ENCODE measurements around the gene HK1. TPM values are rescaled to one million over a fixed set of nuclear protein-coding genes. Genes with fewer than 3 reads are reported as not detected.
A peak's percentile ranks its signal among the peaks of the same experiment; 100 is the strongest.

The HK1 gene
- total RNA-seq, 1 donor from 2014 or later, result 65.6 TPM

- H3K36me3 Mint-ChIP-seq, result peaks cover 32% of the 10 kb centered on the region
Observed at GRCh38 chr10:69367469-69367868, 89.2 kb downstream of the HK1 start.

GRCh38 chr10:69372126-69372980 lies 94.1 kb downstream of the HK1 start:
- Mint-ChIP-seq H3K36me3 (peaks cover 38% of the 10 kb centered on the region), H3K9me3 (no peaks in the 10 kb centered on the region), H3K4me3 (no peak overlapping the region), H3K4me1 (peaks cover 7% of the 10 kb centered on the region), H3K27me3 (ENCODE audit: low read depth) (no peaks in the 10 kb centered on the region), H3K27ac (no peak overlapping the region)
- TF ChIP-seq CTCF (IDR thresholded peaks at IDR 0.05; ENCODE audit: unreplicated experiment), result no peak
- DNase-seq (ENCODE audit: low spot score in 2 of 2, unreplicated experiment in 2 of 2), result no peak

More at GRCh38 chr10:69367469-69367868, 89.2 kb downstream of the HK1 start:
- H3K27ac Mint-ChIP-seq, result no peak overlapping the region
- H3K4me1 Mint-ChIP-seq, result peaks cover 16% of the 10 kb centered on the region
- no peaks in the 10 kb centered on the region for H3K27me3 Mint-ChIP-seq (ENCODE audit: low read depth)
- no peaks in the 10 kb centered on the region for H3K9me3 Mint-ChIP-seq
- no peak overlapping the region for H3K4me3 Mint-ChIP-seq
- TF ChIP-seq CTCF (IDR thresholded peaks at IDR 0.05; ENCODE audit: unreplicated experiment), result no peak
- no peak for DNase-seq (ENCODE audit: low spot score in 2 of 2, unreplicated experiment in 2 of 2)

GRCh38 chr10:69374242-69374641 lies 95.9 kb downstream of the HK1 start:
- peaks cover 7% of the 10 kb centered on the region for H3K4me1 Mint-ChIP-seq
- peaks cover 42% of the 10 kb centered on the region for H3K36me3 Mint-ChIP-seq
- DNase-seq (ENCODE audit: low spot score in 2 of 2, unreplicated experiment in 2 of 2), result no peak
- H3K27ac Mint-ChIP-seq, result no peak overlapping the region
- no peak for TF ChIP-seq CTCF (IDR thresholded peaks at IDR 0.05; ENCODE audit: unreplicated experiment)
- H3K4me3 Mint-ChIP-seq, result no peak overlapping the region
- no peaks in the 10 kb centered on the region for H3K27me3 Mint-ChIP-seq (ENCODE audit: low read depth)
- H3K9me3 Mint-ChIP-seq, result no peaks in the 10 kb centered on the region

GRCh38 chr10:69374931-69375306 lies 96.6 kb downstream of the HK1 start:
- no peak for TF ChIP-seq CTCF (IDR thresholded peaks at IDR 0.05; ENCODE audit: unreplicated experiment)
- H3K27me3 Mint-ChIP-seq (ENCODE audit: low read depth), result no peaks in the 10 kb centered on the region
- no peak overlapping the region for H3K27ac Mint-ChIP-seq
- H3K36me3 Mint-ChIP-seq, result peaks cover 37% of the 10 kb centered on the region
- no peak overlapping the region for H3K4me3 Mint-ChIP-seq
- peaks cover 7% of the 10 kb centered on the region for H3K4me1 Mint-ChIP-seq
- DNase-seq (ENCODE audit: low spot score in 2 of 2, unreplicated experiment in 2 of 2), result no peak
- no peaks in the 10 kb centered on the region for H3K9me3 Mint-ChIP-seq

- peak overlapping the region; percentile 10 for H3K27ac Mint-ChIP-seq
- H3K4me1 Mint-ChIP-seq, result peaks cover 7% of the 10 kb centered on the region
- H3K9me3 Mint-ChIP-seq, result no peaks in the 10 kb centered on the region
- H3K36me3 Mint-ChIP-seq, result peaks cover 31% of the 10 kb centered on the region
- H3K4me3 Mint-ChIP-seq, result no peak overlapping the region
- TF ChIP-seq CTCF (IDR thresholded peaks at IDR 0.05; ENCODE audit: unreplicated experiment), result no peak
- no peaks in the 10 kb centered on the region for H3K27me3 Mint-ChIP-seq (ENCODE audit: low read depth)
- no peak for DNase-seq (ENCODE audit: low spot score in 2 of 2, unreplicated experiment in 2 of 2)
Observed at GRCh38 chr10:69375307-69376151, 97.2 kb downstream of the HK1 start.
